ENCODE measurements around the gene TTC17. TPM values are rescaled to one million over a fixed set of nuclear protein-coding genes. Genes with fewer than 3 reads are reported as not detected.

The TTC17 gene
- total and polyA plus RNA-seq, 9 of the 15 experiments (the other 6 are each of a cell fraction or from before 2014, with no cell fraction given) = 19.7 to 99.1 (median 53.3) TPM

DNA sequence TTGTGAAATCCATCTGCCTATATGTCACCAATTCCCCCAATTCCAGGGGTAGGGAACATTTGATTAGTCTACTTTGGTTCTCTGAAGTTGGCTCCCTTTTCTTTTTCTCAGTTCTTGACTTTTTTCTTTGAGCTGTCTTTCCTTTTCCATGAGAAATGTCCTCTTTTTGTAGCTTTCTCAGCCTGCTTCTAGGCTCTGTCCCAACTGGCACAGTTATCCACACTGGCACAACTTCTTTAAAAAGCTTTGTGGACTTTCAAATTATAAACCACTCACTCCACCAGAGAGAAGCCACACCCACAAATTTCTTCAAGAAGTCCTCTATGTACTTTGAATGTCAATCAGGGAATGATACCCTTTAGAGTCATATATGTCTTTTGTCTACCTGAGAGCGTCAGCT, 100.5 kb downstream of the TTC17 start (continued):
- no peak for TF ChIP-seq SIN3B (IDR thresholded peaks at IDR 0.05; ENCODE audit: low read depth)
- TF ChIP-seq NR2F6 (CRISPR knock-in tag; IDR thresholded peaks at IDR 0.05) = no peak
- TF ChIP-seq, protein P1, sequence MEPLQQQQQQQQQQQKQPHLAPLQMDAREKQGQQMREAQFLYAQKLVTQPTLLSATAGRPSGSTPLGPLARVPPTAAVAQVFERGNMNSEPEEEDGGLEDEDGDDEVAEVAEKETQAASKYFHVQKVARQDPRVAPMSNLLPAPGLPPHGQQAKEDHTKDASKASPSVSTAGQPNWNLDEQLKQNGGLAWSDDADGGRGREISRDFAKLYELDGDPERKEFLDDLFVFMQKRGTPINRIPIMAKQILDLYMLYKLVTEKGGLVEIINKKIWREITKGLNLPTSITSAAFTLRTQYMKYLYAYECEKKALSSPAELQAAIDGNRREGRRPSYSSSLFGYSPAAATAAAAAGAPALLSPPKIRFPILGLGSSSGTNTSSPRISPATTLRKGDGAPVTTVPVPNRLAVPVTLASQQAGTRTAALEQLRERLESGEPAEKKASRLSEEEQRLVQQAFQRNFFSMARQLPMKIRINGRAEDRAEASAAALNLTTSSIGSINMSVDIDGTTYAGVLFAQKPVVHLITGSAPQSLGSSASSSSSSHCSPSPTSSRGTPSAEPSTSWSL (CRISPR knock-in tag; IDR thresholded peaks at IDR 0.05; ENCODE audit: borderline replicate concordance) = no peak

- Histone ChIP-seq H3K27me3 (ENCODE audit: control insufficient read depth in 2 of 2, insufficient read depth in 2 of 2, low read length in 2 of 2) (no peaks in the 10 kb centered on the region), H3K4me3 (no peak overlapping the region), H3K79me2 (ENCODE audit: control insufficient read depth, insufficient read depth, low read length) (no peaks in the 10 kb centered on the region), H4K20me1 (replicated peaks; ENCODE audit: control insufficient read depth, insufficient read depth, low read length) (no peaks in the 10 kb centered on the region), H3K36me3 (ENCODE audit: control insufficient read depth, insufficient read depth, low read length) (peaks cover 75% of the 10 kb centered on the region), H3K9me3 (replicated peaks; ENCODE audit: control insufficient read depth, insufficient read depth, low read depth, low read length) (no peaks in the 10 kb centered on the region; the same call in 1 of the 2 replicates), H3K4me1 (replicated peaks in 1 of 2; ENCODE audit: control insufficient read depth in 2 of 2, insufficient read depth in 2 of 2, low read length in 2 of 2) (no peaks in the 10 kb centered on the region), H2AFZ (ENCODE audit: low read depth, low read length) (no peak overlapping the region), H3K27ac (ENCODE audit: extremely low read depth, low read depth, low read length) (no peak overlapping the region), H3K4me2 (ENCODE audit: insufficient read depth, low read length) (no peak overlapping the region), H3K9me1 (ENCODE audit: control insufficient read depth, insufficient read depth, low read length) (no peaks in the 10 kb centered on the region), H3K9ac (ENCODE audit: insufficient read depth in 1 of 2, low read depth in 2 of 2, low read length in 2 of 2) (no peak overlapping the region)
- ChIA-PET CTCF (ENCODE audit: low intra/inter-chr PET ratio) (no interaction called here), POLR2A (no interaction called here)
- intact Hi-C loops (cut with micrococcal nuclease) = no loop called here
- no TSS peak for BruUV-seq (replicated peaks)
- in situ Hi-C loops (cut with MboI) = no loop called here
- ATAC-seq (no peak), FAIRE-seq (no peak), DNase-seq (ENCODE audit: extremely low read depth in 1 of 4, low spot score in 3 of 4) (no peak)
- no peak for TF ChIP-seq FUS (optimal IDR thresholded peaks at IDR 0.05; ENCODE audit: low read depth, low read length)
- TF ChIP-seq ZC3H4 (CRISPR knock-in tag; IDR thresholded peaks at IDR 0.05; ENCODE audit: borderline replicate concordance) = no peak
- no peak for TF ChIP-seq YY1 (IDR thresholded peaks at IDR 0.05; ENCODE audit: borderline replicate concordance in 1 of 3, control insufficient read depth in 1 of 3, extremely low read depth in 1 of 3, insufficient read depth in 3 of 3, insufficient read length in 1 of 3, insufficient replicate concordance in 2 of 3, low read depth in 1 of 3, low read length in 2 of 3)
- TF ChIP-seq RFX1 (IDR thresholded peaks at IDR 0.05) = no peak
- no peak for TF ChIP-seq VEZF1 (CRISPR knock-in tag; IDR thresholded peaks at IDR 0.05)
- TF ChIP-seq NFXL1 (CRISPR knock-in tag; IDR thresholded peaks at IDR 0.05) = no peak
- TF ChIP-seq, protein P2, sequence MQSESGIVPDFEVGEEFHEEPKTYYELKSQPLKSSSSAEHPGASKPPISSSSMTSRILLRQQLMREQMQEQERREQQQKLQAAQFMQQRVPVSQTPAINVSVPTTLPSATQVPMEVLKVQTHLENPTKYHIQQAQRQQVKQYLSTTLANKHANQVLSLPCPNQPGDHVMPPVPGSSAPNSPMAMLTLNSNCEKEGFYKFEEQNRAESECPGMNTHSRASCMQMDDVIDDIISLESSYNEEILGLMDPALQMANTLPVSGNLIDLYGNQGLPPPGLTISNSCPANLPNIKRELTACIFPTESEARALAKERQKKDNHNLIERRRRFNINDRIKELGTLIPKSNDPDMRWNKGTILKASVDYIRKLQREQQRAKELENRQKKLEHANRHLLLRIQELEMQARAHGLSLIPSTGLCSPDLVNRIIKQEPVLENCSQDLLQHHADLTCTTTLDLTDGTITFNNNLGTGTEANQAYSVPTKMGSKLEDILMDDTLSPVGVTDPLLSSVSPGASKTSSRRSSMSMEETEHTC (IDR thresholded peaks at IDR 0.05) = no peak
- WGBS (ENCODE audit: insufficient coverage, low coverage, missing lambda C conversion rate) = 100% methylated on average over 1 of the region's 1 CpG
These were observed 103.6 kb downstream of the TTC17 start for GRCh38 chr11:43462359-43462758.

All from K562 (cell line).